GM19025 (cell line): ENCODE results near the gene FBXO17.
"Not testable (repeated sequence)": the region's sequence is repeated elsewhere in the genome, so short reads cannot be mapped to it uniquely, and the experiment has no call there.

Source experiments
- ATAC-seq: cut with Tn5 transposase; IDR thresholded peaks from one replicate; pipeline ENCODE4 v1.9.1; 2021; ENCODE audit warnings: mild to moderate bottlenecking, low read depth, moderate library complexity; ENCODE audit not compliant: unreplicated experiment

Gene FBXO17, protein sequence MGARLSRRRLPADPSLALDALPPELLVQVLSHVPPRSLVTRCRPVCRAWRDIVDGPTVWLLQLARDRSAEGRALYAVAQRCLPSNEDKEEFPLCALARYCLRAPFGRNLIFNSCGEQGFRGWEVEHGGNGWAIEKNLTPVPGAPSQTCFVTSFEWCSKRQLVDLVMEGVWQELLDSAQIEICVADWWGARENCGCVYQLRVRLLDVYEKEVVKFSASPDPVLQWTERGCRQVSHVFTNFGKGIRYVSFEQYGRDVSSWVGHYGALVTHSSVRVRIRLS

DNA sequence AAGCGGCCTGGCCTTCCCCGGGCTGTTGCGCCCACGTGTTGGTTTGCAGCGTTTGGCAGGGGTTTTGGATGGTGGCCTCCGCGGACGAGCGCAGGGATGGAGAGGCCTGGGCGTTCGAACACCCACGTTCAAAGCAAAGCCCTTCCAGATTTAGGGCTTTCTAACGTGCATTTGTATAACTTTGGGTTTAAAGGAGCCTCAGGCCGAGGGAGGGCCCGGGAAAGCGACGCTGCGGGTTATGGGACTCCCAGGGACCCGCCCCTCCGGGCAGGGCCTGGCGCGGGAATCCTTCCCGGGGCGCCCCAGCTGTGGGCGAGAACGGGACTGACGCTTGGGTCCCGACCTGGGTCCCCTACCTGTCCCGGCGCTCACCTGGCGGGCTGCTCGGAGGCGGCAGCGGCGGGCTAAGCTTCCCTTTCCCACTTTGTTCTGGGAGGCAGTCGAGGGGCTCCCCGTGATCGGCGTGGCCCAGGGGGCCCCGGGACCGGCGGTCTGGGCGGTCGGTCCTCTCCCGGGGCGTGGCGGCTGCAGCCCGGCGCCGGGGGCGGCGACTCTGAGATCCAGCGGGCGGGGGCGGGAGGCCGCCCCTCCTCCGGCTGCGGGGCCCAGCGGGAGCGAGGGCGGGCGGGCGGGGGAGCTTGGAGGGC is at the start of gene FBXO17:
Gene FBXO17, minus strand, starts transcription at position 529 of the 647 bp plus-strand sequence. CDS start 25,423 bp downstream, outside the sequence.
- no peak for ATAC-seq

DNA sequence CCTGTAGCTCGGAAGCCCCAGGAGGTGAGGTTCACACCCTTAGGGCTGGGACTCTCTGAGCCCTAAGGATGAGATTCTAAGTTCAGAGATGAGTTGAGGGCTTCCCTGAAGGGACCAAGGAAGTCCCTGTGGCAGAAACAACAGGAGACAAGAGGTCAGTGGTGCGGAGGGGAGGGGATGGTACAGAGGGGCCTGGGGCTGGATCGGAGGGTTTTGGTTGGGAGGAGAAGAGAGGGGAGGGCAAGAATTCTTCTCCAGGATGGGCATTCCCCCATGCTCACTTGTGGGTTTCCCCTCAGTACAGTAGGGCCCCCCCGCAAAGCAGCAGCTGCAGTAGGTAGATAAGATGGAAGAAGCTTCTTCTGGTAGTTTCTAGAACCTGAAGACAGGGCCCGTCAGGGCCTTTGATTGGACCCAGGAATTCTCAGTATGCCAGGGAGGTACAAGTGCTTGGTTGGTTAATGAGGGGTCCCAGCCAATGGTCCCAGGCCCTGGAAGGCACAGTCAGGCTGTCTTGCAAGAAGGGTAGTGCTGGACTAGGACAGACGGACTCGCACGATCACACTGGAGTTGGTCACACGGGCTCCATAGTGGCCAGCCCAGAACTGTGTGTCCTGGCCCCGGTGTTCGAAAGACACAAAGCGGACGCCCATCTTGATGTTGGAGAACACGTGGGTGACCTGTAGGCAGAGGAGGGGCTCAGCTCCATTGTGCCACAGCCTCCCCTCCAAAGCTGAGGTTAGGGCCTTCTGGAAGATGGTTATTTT is 49.5 kb upstream of the FBXO17 start:
- no peak for ATAC-seq

DNA sequence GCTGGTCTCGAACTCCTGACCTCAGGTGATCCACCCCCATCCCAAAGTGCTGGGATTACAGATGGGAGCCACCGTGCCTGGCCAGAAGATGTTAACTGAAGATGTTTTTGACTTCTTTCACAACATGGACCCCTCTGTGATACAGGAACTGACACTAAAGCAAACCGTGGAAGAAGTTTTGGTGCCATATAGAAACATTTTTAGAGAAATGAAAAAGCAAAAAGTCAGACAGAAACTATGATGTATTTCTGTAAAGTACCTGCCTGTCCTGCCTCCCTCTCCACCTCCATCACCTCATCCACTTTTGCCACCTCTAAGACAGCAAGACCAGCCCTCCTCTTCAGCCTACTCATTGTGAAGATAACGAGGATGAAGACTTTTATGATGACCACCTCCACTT is 45.5 kb upstream of the FBXO17 start:
- no peak for ATAC-seq

DNA sequence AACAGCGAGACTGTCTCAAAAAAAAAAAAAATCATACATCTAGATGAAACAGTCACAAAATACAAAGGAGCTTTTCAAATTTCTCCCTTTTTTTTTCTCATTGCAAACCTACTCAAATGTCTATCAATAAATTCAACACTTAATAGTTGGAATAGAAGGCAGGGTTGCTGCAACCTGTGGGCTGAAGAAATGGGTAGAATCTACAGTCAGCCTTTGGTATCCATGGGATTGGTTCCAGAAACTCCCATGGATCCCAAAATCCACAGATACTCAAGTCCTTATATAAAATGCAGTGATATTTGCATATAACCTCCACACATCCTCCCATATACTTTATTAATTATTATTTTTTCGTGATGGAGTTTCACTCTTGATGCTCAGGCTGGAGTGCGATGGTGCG is 42.1 kb upstream of the FBXO17 start:
- ATAC-seq = no peak

DNA sequence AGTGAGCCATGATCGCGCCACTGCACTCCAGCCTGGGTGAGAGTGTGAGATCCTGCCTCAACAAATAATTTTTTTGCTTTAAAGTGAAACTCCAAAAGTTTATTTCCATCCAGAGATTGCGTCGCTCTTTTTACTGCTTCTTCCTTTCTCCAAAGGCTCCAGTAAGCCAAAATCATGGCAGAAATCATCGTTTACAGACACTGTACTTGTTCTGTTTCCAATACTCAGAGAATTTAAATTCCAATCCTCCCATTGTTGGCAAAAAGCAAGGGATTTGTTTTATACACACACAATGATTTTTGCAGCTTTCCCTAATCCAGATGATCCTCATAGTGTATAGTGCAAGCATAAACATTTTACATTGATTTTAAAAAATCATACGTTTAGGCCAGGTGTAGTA is 41.5 kb upstream of the FBXO17 start:
- ATAC-seq = no peak

DNA sequence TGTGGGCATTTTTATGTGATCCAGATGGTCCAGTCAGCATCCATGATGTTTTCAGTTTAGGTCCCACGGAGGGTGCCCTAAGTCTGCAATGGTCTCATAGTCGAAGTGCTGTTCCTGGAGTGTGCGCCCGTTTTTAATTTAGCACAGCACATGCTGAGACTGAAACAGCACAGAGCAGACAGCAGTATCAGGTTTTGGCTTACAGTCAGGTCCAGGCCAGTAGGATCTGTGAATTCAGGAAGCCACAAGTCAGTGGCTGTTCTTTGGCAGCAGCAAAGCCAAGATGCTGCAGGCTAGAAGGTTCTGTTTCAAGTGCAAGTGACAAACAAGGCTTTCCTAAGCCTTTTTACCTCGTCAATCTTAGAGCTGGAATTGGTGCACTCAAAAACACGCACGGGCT is 38.5 kb upstream of the FBXO17 start:
- no peak for ATAC-seq

DNA sequence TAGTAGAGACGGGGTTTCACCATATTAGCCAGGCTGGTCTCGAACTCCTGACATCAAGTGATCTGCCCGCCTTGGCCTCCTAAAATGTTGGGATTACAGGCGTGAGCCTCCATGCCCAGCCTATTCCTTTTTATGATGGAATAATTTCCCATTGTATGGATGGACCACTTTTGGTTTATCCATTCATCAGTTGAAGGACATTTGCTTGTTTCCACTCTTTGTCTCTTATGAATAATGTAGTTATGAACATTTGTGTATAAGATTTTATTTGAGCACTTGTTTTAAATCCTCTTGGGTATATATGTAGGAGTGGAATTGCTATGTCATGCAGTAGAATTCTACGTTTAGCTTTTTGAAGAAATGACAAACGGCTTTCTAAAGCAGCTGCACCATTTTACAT is 33.5 kb upstream of the FBXO17 start:
- no peak for ATAC-seq

DNA sequence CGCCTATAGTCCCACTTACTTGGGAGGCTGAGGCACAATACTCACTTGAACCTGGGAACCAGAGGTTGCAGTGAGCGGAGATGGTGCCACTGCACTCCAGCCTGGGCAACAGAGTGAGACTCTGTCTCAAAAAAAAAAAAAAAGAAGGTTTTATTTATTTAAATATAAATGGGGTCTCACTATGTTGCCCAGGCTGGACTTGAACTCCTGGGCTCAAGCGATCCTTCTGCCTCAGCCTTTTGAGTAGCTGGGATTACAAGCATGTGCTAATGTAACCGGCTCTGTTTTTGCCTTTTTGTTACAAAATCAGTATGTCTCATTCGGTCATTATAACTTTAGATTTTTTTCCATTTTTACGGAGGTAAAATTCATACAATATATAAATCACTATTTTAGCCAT is 32.6 kb upstream of the FBXO17 start:
- ATAC-seq = no peak

DNA sequence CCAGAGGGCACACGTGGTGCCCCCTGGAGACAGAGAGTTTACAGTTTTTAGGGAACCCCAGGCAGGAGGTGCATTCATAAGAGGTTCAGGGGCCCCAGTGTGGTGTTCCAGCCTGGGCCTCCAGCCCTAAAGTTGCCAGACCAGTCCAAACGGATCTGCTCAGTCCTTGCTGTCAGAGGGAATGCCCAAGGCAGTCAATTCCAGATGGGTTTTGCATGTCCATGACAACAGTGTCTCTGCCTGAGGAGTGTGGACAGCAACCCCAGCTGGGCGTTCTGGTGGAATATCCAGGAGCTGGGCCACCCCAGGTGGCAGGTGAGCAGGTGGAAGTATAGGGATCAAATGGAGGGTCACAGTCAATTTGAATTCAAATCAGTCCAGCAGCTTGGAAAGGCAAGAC is 31.6 kb upstream of the FBXO17 start:
- ATAC-seq = no peak

DNA sequence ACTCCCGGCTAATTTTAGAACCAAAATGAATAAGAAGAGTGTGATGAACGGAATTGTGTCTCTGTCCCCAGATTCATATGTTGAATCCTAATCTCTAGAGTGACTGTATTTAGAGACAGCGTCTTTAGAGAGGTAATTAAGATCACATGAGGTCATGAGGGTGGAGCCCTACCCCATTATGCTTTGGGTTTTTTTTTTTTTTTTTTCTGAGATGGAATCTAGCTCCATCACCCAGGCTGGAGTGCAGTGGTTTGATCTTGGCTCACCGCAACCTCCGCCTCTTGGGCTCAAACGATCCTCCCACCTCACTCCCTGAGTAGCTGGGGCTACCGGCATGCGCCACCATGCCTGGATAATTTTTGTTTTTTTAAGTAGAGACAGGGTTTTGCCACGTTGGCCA is 28.9 kb upstream of the FBXO17 start:
- ATAC-seq = no peak

DNA sequence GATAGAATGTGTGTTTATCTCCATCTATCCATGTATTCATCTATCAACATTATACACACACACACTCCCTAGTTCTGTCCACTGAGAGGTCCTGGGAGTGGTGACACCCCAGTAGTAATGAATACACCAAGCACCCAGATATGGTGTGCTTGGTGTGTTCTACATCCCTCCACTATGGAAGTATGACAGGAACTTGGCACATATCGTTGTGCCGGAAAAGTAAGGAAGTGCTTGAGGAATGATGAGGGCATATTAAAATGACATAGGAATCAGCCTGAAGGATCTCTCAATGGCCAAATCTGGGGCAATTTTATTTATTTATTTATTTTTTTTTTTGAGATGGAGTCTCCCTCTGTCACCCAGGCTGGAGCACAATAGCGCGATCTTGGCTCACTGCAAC is 28.3 kb upstream of the FBXO17 start:
- no peak for ATAC-seq

DNA sequence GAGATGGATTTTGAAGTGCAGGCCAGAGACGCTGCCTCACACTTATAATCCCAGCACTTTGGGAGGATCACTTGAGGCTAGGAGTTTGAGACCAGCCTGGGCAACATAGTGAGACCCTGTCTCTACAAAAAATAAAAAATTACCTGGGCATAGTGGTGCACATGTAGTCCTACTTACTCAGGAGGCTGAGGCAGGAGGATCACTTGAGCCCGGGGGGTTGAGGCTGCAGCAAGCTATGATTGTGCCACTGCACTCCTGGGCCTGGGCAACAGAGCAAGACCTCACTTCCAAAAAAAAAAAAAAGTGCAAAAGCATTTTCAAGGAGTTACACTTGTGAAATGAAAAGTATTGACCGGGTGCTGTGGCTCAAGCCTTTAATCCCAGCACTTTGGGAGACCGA is 27.6 kb upstream of the FBXO17 start:
- no peak for ATAC-seq

DNA sequence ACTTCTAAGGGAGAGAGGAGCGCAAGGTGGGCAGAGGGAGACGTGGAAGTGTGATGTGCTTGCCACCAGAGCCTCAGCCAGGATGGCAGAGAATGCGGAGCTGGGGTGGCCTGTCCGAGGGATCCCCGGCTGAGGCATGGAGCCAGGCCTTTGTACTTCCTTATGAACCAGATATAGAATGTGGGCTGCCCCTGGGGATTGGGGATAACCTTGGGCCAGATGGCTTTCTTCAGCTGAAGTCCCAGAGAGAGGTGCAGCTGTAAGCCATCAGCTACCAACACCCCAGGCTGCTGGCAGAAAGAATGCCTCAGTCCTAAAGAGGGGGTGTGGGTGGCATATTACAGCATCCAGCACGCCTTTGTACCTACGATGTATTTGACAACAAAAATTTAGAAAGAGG is 25.5 kb upstream of the FBXO17 start:
- no peak for ATAC-seq

DNA sequence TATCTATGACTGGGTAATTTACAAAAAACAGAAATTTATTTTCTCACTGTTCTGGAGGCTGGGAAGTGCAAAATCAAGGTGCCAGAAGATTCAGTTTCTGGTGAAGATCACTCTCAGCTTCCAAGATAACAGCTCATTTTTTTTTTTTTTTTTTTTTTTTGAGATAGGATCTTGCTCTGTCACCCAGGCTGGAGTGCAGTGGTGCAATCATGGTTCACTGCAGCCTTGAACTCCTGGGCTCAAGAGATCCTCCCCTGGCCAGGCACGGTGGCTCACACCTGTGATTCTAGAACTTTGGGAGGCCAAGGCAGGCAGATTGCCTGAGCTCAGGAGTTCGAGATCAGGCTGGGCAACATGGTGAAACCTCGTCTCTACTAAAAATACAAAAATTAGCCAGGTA is 22.0 kb upstream of the FBXO17 start:
- ATAC-seq = not testable (repeated sequence)

DNA sequence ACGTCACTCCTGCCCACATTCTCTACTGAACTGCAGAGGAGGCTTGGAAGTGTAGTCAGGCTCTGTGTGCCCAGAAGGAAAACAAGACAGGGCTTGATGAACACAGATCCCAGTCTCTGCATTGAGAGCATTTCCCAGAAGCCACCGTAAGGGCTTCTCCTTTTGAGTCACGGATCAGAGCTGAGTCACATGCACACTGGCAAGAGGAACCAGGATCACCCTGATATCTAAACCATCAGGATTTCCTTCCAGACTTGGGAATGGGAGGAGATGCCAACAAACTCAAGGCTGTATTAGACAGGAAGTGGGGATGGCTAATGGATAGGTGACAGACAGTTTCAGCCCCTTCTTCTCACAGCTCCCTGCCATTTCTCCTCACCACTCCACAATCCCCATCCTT is 17.7 kb upstream of the FBXO17 start:
- no peak for ATAC-seq

DNA sequence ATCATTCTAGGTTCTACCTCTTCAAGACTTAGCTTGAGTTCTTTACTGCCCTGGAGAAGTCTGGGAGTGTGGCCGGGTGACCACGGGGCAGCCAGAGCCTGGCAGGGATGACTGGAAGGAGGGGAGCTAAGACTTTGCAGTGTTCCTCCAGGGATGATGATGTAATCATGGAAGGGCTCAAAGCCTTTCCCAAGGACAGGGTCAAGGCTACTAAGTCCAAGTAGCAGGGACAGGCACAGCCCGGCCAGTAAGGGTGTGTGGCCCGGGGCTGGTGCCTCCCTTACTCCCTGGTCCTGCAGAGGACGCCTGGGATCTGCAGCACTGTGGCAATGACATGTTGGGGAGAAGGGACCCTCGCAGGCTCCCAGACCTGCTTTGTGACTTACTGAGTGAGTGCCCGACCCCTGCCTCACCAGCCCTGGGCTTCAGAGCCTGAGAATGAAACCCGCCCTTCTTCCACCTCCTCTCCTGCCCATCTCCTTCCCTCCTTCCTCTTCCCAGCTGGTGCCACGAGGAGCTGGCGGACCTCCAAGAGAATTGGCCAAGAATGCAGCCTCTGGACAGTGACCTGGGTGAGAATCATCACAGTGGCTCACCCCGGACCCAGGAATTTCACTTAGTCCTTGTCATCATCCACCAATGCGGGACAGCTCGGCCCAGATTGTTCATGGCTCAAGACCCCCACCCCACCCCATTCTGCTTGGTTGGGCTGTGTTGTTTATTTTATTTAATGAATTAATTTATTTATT is 15.6 kb upstream of the FBXO17 start:
- no peak for ATAC-seq

DNA sequence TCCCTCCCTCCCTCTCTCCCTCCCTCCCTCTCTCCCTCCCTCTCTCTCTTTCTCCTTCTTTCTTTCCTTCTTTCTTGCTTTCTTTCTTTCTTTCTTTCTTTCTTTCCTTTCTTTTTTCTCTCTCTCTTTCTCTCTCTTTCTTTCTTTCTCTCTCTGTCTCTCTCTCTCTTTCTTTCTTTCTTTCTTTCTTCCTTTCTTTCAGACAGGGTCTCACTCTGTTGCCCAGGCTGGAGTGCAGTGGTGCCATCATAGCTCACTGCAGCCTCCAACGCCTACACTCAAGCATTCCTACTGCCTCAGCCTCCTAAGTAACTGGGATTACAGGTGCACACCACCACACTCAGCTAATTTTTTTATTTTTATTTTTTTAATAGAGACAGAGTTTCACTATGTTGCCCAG is 14.1 kb upstream of the FBXO17 start:
- ATAC-seq = not testable (repeated sequence)

DNA sequence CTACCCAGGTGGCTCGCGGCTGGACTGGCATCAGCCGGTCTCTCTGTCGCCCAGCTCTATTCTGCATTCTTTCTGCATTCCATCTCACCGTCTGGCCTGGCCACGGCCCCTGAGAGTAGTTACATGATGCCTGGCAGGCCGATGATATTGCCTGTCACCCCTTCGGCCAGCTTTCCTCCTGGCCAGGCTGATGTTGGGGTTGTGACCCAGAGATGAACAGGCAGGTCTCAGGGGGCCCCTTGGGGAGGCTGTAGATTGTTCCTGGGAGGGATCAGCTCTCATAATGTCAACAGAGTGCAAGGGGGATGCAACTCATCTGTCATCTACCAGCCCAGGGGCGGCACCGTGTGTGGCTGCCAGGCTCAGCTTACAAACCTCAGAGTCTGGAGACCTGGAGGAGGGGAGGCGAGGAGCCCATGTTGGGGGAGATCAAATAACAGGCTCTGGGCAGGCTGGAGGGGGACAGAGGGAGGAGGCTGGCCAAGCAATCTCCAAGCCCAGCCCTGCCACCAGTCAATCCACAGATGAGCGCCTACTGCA is 13.6 kb upstream of the FBXO17 start:
- ATAC-seq = no peak

DNA sequence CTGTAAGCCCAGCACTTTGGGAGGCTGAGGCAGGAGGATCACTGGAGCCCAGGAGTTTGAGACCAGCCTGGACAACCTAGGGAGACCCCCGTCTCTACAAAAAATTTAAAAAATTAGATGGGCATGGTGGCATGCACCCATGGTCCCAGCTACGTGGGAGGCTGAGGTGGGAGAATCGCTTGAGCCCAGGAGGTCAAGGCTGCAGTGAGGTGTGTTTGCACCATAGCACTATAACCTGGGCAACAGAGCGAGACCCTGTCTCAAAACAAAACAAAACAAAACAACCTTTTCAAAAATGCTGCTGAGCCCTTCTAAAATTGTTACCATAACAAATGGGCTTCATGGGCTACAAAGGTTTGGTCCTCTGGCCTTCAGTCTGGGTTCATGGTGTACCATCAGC is 13.1 kb upstream of the FBXO17 start:
- ATAC-seq = not testable (repeated sequence)

DNA sequence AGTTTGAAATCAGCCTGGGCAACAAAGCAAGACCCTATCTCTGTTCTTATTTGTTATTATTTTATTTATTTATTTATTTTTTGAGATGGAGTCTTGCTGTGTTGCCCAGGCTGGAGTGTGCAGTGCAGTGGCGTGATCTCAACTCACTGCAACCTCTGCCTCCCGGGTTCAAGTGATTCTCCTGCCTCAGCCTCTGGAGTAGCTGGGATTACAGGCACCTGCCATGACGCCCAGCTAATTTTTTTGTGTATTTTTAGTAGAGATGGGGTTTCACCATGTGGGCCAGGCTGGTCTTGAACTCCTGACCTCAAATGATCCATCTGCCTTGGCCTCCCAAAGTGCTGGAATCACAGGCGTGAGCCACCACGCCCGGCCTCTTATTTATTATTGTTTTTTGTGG is 12.2 kb upstream of the FBXO17 start:
- not testable (repeated sequence) for ATAC-seq

DNA sequence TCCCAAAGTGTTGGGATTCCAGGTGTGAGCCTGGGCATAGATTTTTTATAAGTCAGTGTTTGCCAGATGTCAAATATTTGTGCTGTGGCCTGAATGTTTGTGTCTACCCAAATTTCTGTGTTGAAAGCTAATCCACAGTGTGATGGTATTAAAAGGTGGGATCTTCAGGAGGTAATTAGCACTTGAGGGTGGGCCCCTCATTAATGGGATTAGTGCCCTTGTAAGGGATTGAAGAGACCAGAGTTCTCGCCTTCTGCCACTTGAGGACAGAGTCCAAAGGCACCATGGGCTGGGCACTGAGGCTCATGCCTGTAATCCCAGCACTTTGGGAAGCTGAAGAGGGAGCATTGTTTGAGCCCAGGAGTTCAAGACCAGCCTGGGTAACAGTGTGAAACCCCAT is 9.7 kb upstream of the FBXO17 start:
- no peak for ATAC-seq
